Activated T-cell treated with anti-CD3 and anti-CD28 coated beads, Interleukin-2, amount 50 U/mL, for 4 hours (primary cell): ENCODE data around the gene PDGFRA. TPM values are rescaled to one million over a fixed set of nuclear protein-coding genes. Genes with fewer than 3 reads are reported as not detected.

ENCODE experiments used
- ATAC-seq, 2 donors: fragments of 200-7000 bp; cut with Tn5 transposase; one replicate each; pipeline ENCODE4 v1.10.0; 2021
- DNase-seq: peaks from one replicate; pipeline ENCODE4 v3.0.0-alpha.2; 2020
- H3K27me3 Mint-ChIP-seq: one replicate; pipeline ENCODE4 v1.8.0; 2021; ENCODE audit warnings: low read depth, mixed read lengths
- H3K36me3 Mint-ChIP-seq: one replicate; pipeline ENCODE4 v1.8.0; 2022; ENCODE audit warnings: mixed read lengths; ENCODE audit not compliant: insufficient read depth
- H3K4me1 Mint-ChIP-seq: one replicate; pipeline ENCODE4 v1.8.0; 2021; ENCODE audit warnings: low read depth, mixed read lengths
- H3K4me3 Mint-ChIP-seq: one replicate; pipeline ENCODE4 v1.8.0; 2021; ENCODE audit warnings: mild to moderate bottlenecking, moderate library complexity, mixed read lengths
- H3K9me3 Mint-ChIP-seq: one replicate; pipeline ENCODE4 v1.8.0; 2021; ENCODE audit warnings: mixed read lengths
- total RNA-seq, 3 donors: library from RNA; stranded (reverse); gene quantifications; one replicate each; pipeline ENCODE4 v1.2.1, GENCODE V29; 2021

The PDGFRA gene
- under 1 TPM; 0.05 to 0.22 (median 0.11) TPM for total RNA-seq

GRCh38 chr4:54228961-54229501, at the start of gene PDGFRA:
PDGFRA (plus strand) TSS chr4:54229293; CDS start chr4:54258769, 29,476 bp downstream.
- Mint-ChIP-seq H3K4me1 (peaks cover 55% of the 10 kb centered on the region), H3K4me3 (no peak within 1 kb of the TSS)

GRCh38 chr4:54184581-54184980, 44.5 kb upstream of the PDGFRA start:
- H3K4me3 Mint-ChIP-seq, result no peak overlapping the region
- no peaks in the 10 kb centered on the region for H3K9me3 Mint-ChIP-seq
- DNase-seq (no peak), ATAC-seq (no peak)
- no peaks in the 10 kb centered on the region for H3K36me3 Mint-ChIP-seq
- H3K4me1 Mint-ChIP-seq, result no peaks in the 10 kb centered on the region
- peaks cover 6% of the 10 kb centered on the region for H3K27me3 Mint-ChIP-seq

More at GRCh38 chr4:54228961-54229501, at the start of gene PDGFRA:
- DNase-seq, result no peak
- H3K27me3 Mint-ChIP-seq, result peaks cover 83% of the 10 kb centered on the region
- H3K36me3 Mint-ChIP-seq, result no peaks in the 10 kb centered on the region
- ATAC-seq, result no peak
- no peaks in the 10 kb centered on the region for H3K9me3 Mint-ChIP-seq

GRCh38 chr4:54185044-54185780, 43.9 kb upstream of the PDGFRA start:
- DNase-seq (no peak), ATAC-seq (no peak)
- no peaks in the 10 kb centered on the region for H3K4me1 Mint-ChIP-seq
- no peaks in the 10 kb centered on the region for H3K36me3 Mint-ChIP-seq
- peaks cover 6% of the 10 kb centered on the region for H3K27me3 Mint-ChIP-seq
- H3K9me3 Mint-ChIP-seq, result no peaks in the 10 kb centered on the region
- H3K4me3 Mint-ChIP-seq, result no peak overlapping the region

GRCh38 chr4:54185866-54186265, 43.2 kb upstream of the PDGFRA start:
- ATAC-seq (no peak), DNase-seq (no peak)
- no peaks in the 10 kb centered on the region for H3K4me1 Mint-ChIP-seq
- no peaks in the 10 kb centered on the region for H3K36me3 Mint-ChIP-seq
- H3K4me3 Mint-ChIP-seq, result no peak overlapping the region
- H3K9me3 Mint-ChIP-seq, result no peaks in the 10 kb centered on the region
- H3K27me3 Mint-ChIP-seq, result peaks cover 6% of the 10 kb centered on the region

GRCh38 chr4:54186371-54186770, 42.7 kb upstream of the PDGFRA start:
- H3K27me3 Mint-ChIP-seq, result peaks cover 6% of the 10 kb centered on the region
- no peaks in the 10 kb centered on the region for H3K9me3 Mint-ChIP-seq
- DNase-seq (no peak), ATAC-seq (no peak)
- H3K36me3 Mint-ChIP-seq, result no peaks in the 10 kb centered on the region
- no peak overlapping the region for H3K4me3 Mint-ChIP-seq
- no peaks in the 10 kb centered on the region for H3K4me1 Mint-ChIP-seq

GRCh38 chr4:54187148-54187547, 41.9 kb upstream of the PDGFRA start:
- no peaks in the 10 kb centered on the region for H3K4me1 Mint-ChIP-seq
- ATAC-seq, result no peak
- peaks cover 6% of the 10 kb centered on the region for H3K27me3 Mint-ChIP-seq
- H3K36me3 Mint-ChIP-seq, result no peaks in the 10 kb centered on the region
- H3K4me3 Mint-ChIP-seq, result no peak overlapping the region
- no peak for DNase-seq
- H3K9me3 Mint-ChIP-seq, result no peaks in the 10 kb centered on the region

GRCh38 chr4:54189140-54189539, 40.0 kb upstream of the PDGFRA start:
- ATAC-seq (no peak), DNase-seq (no peak)
- Mint-ChIP-seq H3K36me3 (no peaks in the 10 kb centered on the region), H3K27me3 (peaks cover 6% of the 10 kb centered on the region), H3K4me3 (no peak overlapping the region), H3K9me3 (no peaks in the 10 kb centered on the region), H3K4me1 (no peaks in the 10 kb centered on the region)

- no peaks in the 10 kb centered on the region for H3K4me1 Mint-ChIP-seq
- H3K9me3 Mint-ChIP-seq, result no peaks in the 10 kb centered on the region
- ATAC-seq (no peak), DNase-seq (no peak)
- H3K27me3 Mint-ChIP-seq, result peaks cover 4% of the 10 kb centered on the region
- H3K36me3 Mint-ChIP-seq, result no peaks in the 10 kb centered on the region
- H3K4me3 Mint-ChIP-seq, result no peak overlapping the region
These were observed 36.3 kb upstream of the PDGFRA start for GRCh38 chr4:54192811-54193210.

- no peaks in the 10 kb centered on the region for H3K9me3 Mint-ChIP-seq
- H3K36me3 Mint-ChIP-seq, result no peaks in the 10 kb centered on the region
- ATAC-seq (no peak), DNase-seq (no peak)
- no peaks in the 10 kb centered on the region for H3K27me3 Mint-ChIP-seq
- no peak overlapping the region for H3K4me3 Mint-ChIP-seq
- H3K4me1 Mint-ChIP-seq, result no peaks in the 10 kb centered on the region
These were observed 31.2 kb upstream of the PDGFRA start for GRCh38 chr4:54197926-54198325.

- no peak for DNase-seq
- Mint-ChIP-seq H3K9me3 (no peaks in the 10 kb centered on the region), H3K4me1 (no peaks in the 10 kb centered on the region), H3K27me3 (no peaks in the 10 kb centered on the region), H3K4me3 (no peak overlapping the region), H3K36me3 (no peaks in the 10 kb centered on the region)
- ATAC-seq, result no peak
These were observed 29.2 kb upstream of the PDGFRA start for GRCh38 chr4:54199919-54200318.

GRCh38 chr4:54209617-54210016, 19.5 kb upstream of the PDGFRA start:
- DNase-seq (no peak), ATAC-seq (no peak)
- Mint-ChIP-seq H3K4me3 (no peak overlapping the region), H3K9me3 (no peaks in the 10 kb centered on the region), H3K4me1 (no peaks in the 10 kb centered on the region), H3K36me3 (no peaks in the 10 kb centered on the region), H3K27me3 (peaks cover 7% of the 10 kb centered on the region)

- Mint-ChIP-seq H3K4me1 (peaks cover 4% of the 10 kb centered on the region), H3K4me3 (no peak overlapping the region), H3K27me3 (peaks cover 17% of the 10 kb centered on the region), H3K9me3 (no peaks in the 10 kb centered on the region), H3K36me3 (no peaks in the 10 kb centered on the region)
- DNase-seq, result no peak
- no peak for ATAC-seq
These were observed 16.1 kb upstream of the PDGFRA start for GRCh38 chr4:54213001-54213400.

- no peaks in the 10 kb centered on the region for H3K9me3 Mint-ChIP-seq
- H3K27me3 Mint-ChIP-seq, result peaks cover 21% of the 10 kb centered on the region
- no peak for DNase-seq
- no peak overlapping the region for H3K4me3 Mint-ChIP-seq
- H3K4me1 Mint-ChIP-seq, result peaks cover 4% of the 10 kb centered on the region
- H3K36me3 Mint-ChIP-seq, result no peaks in the 10 kb centered on the region
- ATAC-seq, result no peak
These were observed 15.3 kb upstream of the PDGFRA start for GRCh38 chr4:54213761-54214160.

GRCh38 chr4:54215379-54216077, 13.6 kb upstream of the PDGFRA start:
- no peak for DNase-seq
- no peak for ATAC-seq
- Mint-ChIP-seq H3K4me1 (peaks cover 4% of the 10 kb centered on the region), H3K4me3 (no peak overlapping the region), H3K9me3 (no peaks in the 10 kb centered on the region), H3K36me3 (no peaks in the 10 kb centered on the region), H3K27me3 (peaks cover 32% of the 10 kb centered on the region)
